GM18499 (cell line): ENCODE measurements around the gene CLSTN2.

ENCODE experiments used
- ATAC-seq: cut with Tn5 transposase; IDR thresholded peaks from one replicate; pipeline ENCODE4 v1.9.1; 2021; ENCODE audit warnings: moderate number of reproducible peaks; ENCODE audit not compliant: insufficient read depth, unreplicated experiment

Gene CLSTN2

GRCh38 chr3:140298569-140299070, 363.6 kb downstream of the CLSTN2 start:
- no peak for ATAC-seq

DNA sequence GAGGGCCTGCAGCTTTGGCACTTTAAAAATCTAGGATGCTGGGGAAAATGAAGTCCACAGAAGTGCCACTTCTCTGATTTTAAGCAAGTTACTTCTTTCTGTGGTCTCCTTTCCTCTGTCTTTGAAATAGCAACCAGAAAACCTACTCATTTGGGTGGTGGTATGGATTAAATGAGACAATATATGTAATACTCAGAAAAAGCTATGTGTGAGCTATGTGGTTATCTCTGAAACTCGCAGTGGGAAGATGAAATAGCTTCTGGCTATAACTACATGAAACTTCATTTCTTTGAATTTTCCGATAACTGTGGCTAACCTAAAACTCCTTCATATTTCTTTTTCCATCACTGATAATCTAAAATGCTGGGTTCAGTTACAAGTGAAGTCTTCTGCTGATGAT, 368.9 kb downstream of the CLSTN2 start:
- no peak for ATAC-seq

DNA sequence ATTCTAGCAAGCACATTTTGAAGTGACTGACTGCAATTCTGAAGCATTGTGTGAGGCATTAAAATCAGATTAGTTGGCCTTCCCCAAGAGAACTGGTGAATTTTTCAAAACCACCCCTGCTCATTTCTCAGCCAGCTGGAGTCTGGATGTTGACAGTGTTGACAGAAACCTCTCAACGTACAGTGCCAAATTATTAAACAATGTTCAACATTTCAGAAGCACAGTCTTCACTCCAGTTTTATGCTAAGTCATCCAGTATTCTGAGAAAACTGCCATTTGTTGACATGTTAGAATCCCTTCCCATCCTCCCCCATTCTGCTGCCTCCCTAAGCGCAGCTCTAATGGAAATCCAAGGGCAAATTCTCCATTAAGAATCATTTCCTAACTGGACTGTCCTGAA, 373.6 kb downstream of the CLSTN2 start:
- no peak for ATAC-seq

GRCh38 chr3:140311428-140311827, 376.4 kb downstream of the CLSTN2 start:
- no peak for ATAC-seq

GRCh38 chr3:140315955-140316354, 381.0 kb downstream of the CLSTN2 start:
- no peak for ATAC-seq

DNA sequence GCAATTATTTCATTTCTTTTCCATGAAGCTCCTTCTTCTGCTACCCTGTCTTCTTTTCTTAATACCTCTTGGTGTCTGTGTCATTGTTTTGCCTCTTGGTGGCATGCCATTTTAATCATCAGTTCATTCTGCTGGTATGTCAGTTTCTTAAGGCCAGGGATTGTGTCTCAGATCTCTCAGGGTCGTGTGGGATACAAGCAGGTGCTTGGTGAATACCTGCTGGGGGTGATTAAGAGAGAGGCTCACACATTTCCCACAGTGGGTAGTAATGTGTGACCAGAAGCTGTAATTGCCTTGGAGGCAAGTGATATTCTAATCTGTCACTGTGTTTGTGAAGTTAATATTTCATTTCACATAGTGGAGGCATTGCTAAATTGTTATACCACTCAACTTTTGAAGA, 381.5 kb downstream of the CLSTN2 start:
- no peak for ATAC-seq

GRCh38 chr3:140316868-140317400, 381.9 kb downstream of the CLSTN2 start:
- no peak for ATAC-seq

GRCh38 chr3:140319739-140320138, 384.8 kb downstream of the CLSTN2 start:
- no peak for ATAC-seq

GRCh38 chr3:140323561-140323960, 388.6 kb downstream of the CLSTN2 start:
- no peak for ATAC-seq

DNA sequence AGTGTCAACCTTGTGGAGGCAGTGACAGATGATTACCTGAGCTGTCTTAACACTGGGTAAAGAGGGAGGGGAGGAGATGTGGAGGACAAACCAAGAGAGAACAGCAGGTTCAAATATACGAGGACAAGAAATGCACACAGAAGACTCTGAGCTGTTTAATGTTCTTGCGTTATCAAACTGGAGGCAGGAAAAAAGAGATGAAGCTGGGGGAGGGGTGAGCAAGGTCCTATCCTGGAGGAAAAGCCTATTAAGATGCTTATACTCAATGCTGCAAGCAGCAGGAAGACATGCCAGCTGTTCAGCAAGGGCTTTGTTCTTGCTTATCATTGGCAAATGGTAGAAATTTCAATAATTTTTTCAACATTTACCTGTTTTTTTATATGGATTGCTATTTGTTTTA, 397.1 kb downstream of the CLSTN2 start:
- no peak for ATAC-seq

DNA sequence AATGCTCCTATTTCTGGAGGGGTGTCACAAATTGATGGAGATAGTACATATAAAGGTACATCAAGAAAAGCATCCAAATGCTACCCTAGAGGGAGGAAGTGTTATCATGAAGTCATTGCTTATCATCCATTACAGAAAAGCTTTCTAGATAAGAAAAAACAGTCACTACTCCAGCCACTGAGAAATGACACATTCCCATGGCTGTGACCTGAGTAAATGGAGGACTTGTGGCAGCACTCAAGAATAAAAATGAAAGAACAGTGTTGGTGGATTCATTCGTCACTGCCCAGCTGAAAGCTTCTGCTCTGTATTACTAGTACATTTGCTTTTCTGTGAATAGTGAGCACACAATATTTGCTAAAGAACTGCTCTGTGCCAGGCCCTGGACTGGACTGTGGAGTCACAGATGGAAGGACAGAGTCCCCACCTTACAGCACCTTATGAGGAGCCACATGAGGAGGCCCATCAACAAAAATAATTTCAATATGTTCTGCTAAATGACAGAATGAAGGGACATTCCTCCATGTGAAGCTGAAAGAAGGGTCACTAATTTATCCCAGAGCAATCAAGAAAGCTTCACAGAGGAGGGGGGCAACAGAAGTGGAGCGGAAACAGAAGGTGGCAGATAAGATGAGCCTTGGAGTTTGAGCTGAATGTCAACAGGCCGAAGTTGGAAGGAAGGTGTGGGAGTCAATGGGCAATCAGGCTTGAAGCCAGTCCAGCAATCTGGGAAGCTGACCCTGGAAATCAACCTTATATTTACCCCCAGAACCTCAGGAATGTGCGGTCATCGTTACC, 399.3 kb downstream of the CLSTN2 start:
- ATAC-seq = no peak

GRCh38 chr3:140336465-140336864, 401.5 kb downstream of the CLSTN2 start:
- ATAC-seq = no peak

DNA sequence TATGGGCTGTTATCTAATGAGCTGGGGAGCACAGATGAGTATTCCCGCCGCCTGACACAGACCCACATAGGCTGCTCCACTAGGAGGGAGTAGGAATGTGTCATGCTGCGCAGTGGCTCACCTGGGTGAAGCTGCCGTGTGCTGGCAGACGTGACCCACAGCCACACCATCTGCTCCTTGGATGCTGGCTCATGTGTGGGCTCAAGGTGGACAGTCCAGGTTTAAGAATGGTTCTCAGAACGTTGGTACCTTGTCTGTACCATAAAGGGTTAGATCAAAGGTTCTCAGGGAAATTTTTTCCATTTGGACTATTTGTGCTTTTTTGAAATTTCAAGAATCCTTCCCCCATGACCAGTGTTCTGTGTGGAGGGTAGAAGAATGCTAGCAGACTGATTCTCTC, 403.9 kb downstream of the CLSTN2 start:
- ATAC-seq = no peak

DNA sequence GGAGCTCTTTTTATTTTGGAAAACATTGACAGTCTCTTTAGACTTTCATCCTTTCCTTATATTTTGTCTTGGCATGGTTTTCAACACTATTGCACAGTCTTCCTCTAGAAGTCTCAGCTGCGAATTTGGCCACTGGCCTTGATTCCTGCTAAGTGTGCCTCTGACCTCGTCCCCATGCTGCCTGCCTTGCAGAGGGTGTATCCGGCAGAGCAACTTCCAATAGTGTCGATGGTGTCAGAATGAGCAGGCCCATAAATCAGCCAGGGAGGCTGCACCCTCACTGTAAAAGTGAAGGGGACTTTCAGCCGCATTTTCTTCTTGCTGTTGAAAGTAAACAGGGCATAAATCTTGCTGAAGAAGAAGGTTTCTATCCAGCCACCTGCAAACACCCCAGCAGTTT, 406.2 kb downstream of the CLSTN2 start:
- no peak for ATAC-seq

GRCh38 chr3:140341817-140342403, 406.9 kb downstream of the CLSTN2 start:
- no peak for ATAC-seq

DNA sequence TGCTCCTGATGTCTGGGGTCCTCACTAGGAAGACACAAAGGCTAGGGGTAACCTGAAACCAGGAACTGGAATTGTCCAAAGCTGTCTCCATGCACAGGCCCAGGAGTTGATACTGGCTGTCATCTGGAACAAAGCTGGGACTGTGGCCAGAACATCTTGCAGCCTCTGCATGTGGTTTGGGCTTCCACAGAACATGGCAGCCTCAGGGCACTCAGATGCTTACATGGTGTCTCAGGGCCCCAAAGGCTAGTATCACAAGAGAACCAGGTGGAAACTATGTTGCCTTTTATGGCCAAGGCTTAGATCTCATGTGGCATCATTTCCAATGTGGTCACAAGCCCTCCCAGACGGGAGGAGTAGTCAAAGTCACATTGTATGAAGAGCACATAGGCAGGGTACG, 407.7 kb downstream of the CLSTN2 start:
- no peak for ATAC-seq

DNA sequence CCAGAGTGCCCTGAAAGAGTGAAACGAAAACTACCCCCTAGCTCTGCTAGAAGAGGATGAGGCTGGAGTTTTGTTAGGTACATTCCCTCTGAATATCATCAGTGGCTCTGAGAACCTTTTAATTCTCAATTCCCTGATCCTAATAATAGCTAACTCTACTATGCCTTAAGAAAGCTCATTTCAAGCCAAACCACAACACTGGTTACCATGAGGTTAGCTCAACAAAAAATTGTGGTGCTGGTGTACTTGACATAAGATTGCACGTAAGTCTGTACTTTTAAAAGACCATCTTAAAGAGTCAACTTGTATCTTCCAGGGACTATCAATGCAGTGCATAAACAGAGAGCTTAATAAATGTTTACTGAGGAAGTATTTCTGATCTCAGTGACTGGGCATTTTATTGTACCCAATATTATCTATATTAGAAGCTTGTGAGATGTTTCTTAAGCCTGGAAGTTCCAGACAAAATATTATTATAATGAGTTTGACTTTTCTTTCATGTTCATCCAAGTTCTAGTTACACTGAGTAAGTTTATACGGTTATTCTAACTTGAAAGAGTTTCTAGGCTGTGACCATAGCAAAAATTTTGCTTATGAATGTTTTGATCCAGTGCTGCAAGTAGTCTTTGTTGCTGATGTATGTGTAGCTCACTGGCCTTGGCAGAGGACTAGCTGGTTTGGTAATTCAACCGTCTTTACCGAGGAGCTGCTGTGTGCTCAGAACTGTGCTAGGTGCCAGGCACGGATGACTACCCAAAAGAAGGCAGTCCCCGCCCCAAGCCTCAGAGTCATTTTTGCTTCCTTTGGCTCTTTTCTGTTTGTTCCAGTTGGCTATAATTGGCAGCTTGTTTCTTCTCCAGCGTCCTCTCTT, 408.5 kb downstream of the CLSTN2 start:
- ATAC-seq = no peak

DNA sequence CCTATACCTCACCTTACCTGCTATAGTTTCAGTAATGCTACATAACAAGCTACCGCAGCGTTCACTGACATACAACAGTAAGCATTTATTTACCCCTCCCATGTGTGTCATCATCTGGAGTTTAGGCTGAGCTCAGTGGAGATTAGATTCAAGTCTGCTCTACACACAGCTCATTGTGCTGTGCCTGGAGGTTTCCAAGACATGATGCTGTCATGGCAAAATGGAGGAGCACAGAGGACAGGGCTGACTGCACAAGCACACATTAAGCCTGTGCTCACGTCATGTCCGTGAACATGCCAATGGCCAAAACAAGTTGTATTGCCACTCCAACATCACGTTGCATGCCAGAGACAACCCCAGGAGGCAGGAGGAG, 409.1 kb downstream of the CLSTN2 start:
- no peak for ATAC-seq

DNA sequence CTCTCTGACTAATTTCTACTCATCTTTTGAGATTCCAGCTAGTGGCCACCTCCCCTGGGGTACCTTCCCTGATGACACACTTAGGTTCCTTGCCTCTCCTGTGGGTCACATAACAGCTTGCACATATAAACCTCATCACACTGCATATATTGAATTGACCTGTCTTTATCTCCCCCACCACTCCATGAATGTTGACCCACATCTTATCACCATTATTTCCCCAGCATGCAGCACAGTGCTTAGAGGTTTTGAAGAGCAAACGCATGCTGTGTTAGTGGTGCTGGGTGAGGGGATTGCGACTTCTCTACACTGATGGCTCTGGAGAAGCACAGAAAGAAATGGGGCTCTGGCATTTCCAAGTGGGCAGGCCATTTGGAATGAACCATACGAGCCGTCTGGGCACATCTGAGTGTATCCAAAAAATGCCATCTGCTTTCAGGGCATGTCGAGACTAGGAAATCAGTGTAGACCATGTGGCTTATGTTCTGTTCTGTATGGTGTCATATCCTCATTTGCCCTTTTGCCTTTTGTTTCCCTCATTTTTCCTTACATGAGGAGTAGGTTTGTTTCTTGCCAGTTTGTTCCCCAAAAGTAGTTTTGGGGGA, 409.7 kb downstream of the CLSTN2 start:
- ATAC-seq = no peak

- no peak for ATAC-seq
These were observed 412.2 kb downstream of the CLSTN2 start for GRCh38 chr3:140347151-140347550.
